ENCODE measurements around the gene NPLOC4. TPM values are rescaled to one million over a fixed set of nuclear protein-coding genes. Genes with fewer than 3 reads are reported as not detected.

NPLOC4 gene
- total RNA-seq, 2 experiments from 2014 or later: 75.9 to 87.7 TPM

GRCh38 chr17:81544281-81544974 lies 92.5 kb downstream of the NPLOC4 start:
- ATAC-seq: no peak
- H3K9me3 Mint-ChIP-seq: no peaks in the 10 kb centered on the region
- H3K4me1 Mint-ChIP-seq (ENCODE audit: low read depth): peaks cover 3% of the 10 kb centered on the region
- TF ChIP-seq, protein P1, sequence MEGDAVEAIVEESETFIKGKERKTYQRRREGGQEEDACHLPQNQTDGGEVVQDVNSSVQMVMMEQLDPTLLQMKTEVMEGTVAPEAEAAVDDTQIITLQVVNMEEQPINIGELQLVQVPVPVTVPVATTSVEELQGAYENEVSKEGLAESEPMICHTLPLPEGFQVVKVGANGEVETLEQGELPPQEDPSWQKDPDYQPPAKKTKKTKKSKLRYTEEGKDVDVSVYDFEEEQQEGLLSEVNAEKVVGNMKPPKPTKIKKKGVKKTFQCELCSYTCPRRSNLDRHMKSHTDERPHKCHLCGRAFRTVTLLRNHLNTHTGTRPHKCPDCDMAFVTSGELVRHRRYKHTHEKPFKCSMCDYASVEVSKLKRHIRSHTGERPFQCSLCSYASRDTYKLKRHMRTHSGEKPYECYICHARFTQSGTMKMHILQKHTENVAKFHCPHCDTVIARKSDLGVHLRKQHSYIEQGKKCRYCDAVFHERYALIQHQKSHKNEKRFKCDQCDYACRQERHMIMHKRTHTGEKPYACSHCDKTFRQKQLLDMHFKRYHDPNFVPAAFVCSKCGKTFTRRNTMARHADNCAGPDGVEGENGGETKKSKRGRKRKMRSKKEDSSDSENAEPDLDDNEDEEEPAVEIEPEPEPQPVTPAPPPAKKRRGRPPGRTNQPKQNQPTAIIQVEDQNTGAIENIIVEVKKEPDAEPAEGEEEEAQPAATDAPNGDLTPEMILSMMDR (IDR thresholded peaks at IDR 0.05): no peak
- ChIA-PET POLR2A (interaction anchor here (1.3 kb wide), 1 partner anchor 36 kb away, joined by 3 read pairs; no protein-coding TSS in a partner anchor), CTCF (interaction anchor here (1.0 kb wide), 1 partner anchor 36 kb away, joined by 3 read pairs; no protein-coding TSS in a partner anchor)
- peaks cover 10% of the 10 kb centered on the region for H3K36me3 Mint-ChIP-seq (ENCODE audit: low read depth)
- no peaks in the 10 kb centered on the region for H3K27me3 Mint-ChIP-seq
- DNase-seq: no peak
- H3K27ac Mint-ChIP-seq: no peak overlapping the region
- intact Hi-C loops (cut with micrococcal nuclease): no loop called here
- no peak overlapping the region for H3K4me3 Mint-ChIP-seq

DNA sequence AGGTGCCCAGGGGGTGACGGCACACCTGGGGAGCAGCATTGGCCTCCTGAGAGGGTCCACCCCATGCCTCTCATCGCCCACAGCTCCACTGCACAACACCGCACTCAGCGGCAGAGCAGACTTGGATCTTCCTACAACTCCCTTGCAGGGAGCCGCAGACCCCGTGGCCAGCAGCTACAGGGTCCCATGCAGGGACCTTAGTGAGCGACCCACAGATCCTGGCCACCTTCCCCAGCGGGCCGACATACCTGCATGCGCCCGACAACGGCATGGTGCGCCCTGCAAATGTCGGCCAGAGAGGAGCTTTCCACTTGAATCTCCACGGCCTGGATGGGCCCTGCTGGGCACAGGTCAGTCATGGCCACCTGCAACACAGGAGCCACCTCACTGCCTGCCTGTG lies 93.2 kb downstream of the NPLOC4 start:
- ATAC-seq (no peak), DNase-seq (no peak)
- intact Hi-C loops (cut with micrococcal nuclease): no loop called here
- ChIA-PET CTCF (interaction anchor here (1.0 kb wide), 1 partner anchor 35 kb away, joined by 3 read pairs; no protein-coding TSS in a partner anchor), POLR2A (interaction anchor here (0.9 to 1.6 kb wide), 5 partner anchors 8 to 163 kb away, joined by 3 to 9 read pairs (median 3); partner anchors contain the start of gene FAAP100)
- Mint-ChIP-seq H3K27ac (no peak overlapping the region), H3K4me1 (ENCODE audit: low read depth) (no peaks in the 10 kb centered on the region), H3K4me3 (no peak overlapping the region), H3K9me3 (no peaks in the 10 kb centered on the region), H3K27me3 (no peaks in the 10 kb centered on the region), H3K36me3 (ENCODE audit: low read depth) (peaks cover 9% of the 10 kb centered on the region)
- TF ChIP-seq, protein P1 (IDR thresholded peaks at IDR 0.05): no peak

DNA sequence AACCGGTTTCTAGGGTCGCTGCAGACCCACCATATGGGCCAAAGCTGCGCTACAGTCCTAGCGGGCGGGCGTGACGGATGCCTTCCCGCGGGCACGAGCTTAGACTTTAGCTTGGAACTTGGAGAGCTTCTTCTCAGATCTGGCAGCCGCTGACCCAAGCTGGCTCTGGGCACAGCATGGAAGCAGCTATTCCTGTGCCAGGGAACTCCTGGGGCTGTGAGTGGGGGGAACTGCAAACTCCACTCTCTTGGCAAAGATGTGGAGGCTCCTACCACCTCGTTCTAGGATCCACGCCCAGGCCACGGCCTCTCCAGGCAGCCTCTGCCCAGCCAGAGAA lies 93.6 kb downstream of the NPLOC4 start:
- intact Hi-C loops (cut with micrococcal nuclease): no loop called here
- POLR2A ChIA-PET: interaction anchor here (0.9 to 1.6 kb wide), 5 partner anchors 9 to 163 kb away, joined by 3 to 9 read pairs (median 3); partner anchors contain the start of gene FAAP100
- Mint-ChIP-seq H3K27me3 (no peaks in the 10 kb centered on the region), H3K36me3 (ENCODE audit: low read depth) (peaks cover 9% of the 10 kb centered on the region), H3K4me3 (no peak overlapping the region), H3K4me1 (ENCODE audit: low read depth) (no peaks in the 10 kb centered on the region), H3K9me3 (no peaks in the 10 kb centered on the region), H3K27ac (no peak overlapping the region)
- ATAC-seq: no peak
- no peak for DNase-seq
- TF ChIP-seq, protein P1 (IDR thresholded peaks at IDR 0.05): no peak
- CTCF ChIA-PET: interaction anchor here (1.0 kb wide), 1 partner anchor 34 kb away, joined by 3 read pairs; no protein-coding TSS in a partner anchor

DNA sequence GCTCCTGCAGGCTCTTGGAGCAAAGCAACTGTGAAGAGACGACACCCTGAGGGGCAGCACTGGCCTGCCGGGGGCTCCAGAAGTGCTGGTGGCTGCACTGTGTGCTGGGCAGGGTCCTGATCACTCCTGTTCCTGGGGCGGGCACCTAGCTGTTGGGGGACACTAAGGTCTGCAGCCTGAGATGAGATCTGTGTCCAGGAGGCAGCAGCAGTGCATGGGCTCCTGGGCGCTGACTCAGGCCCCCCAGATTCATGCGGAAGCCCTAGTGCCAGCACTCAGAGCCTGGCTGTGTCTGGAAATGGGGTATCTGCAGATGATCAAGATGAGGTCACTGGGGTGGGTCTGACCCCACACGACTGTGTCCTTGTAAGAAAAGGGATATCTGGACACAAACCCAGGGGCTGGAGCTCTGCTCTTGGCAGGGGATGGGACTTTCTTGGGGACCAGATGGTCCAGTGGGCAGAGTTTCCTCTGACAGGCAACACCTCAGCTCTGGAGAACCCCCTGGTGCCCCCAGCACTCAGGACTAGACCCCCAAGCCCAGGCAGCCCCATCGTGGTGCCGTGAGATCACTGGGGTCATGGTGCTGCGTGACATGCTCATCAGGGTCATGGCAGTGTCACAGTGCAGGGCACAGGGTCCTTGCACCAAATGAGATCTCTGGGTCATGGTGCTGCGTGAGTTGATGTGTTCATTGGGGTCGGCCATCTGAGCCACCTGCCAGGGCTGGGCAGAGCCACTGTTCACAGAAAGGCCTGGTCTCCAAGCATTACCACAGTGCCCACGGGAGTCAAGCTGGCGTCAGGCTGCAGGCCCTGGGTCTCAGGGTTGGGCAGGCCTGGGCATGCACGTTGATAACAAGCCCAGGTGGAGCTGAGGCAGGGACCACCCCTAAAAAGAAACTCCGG lies 94.2 kb downstream of the NPLOC4 start:
- ChIA-PET POLR2A (interaction anchor here (0.9 to 1.6 kb wide), 5 partner anchors 9 to 162 kb away, joined by 3 to 9 read pairs (median 3); partner anchors contain the start of gene FAAP100), CTCF (interaction anchor here (1.1 kb wide), 1 partner anchor 58 kb away, joined by 3 read pairs; no protein-coding TSS in a partner anchor)
- no peak for ATAC-seq
- TF ChIP-seq, protein P1 (IDR thresholded peaks at IDR 0.05): no peak
- intact Hi-C loops (cut with micrococcal nuclease): no loop called here
- Mint-ChIP-seq H3K36me3 (ENCODE audit: low read depth) (peaks cover 7% of the 10 kb centered on the region), H3K4me3 (no peak overlapping the region), H3K27me3 (peaks cover 4% of the 10 kb centered on the region), H3K9me3 (no peaks in the 10 kb centered on the region), H3K4me1 (ENCODE audit: low read depth) (no peaks in the 10 kb centered on the region), H3K27ac (no peak overlapping the region)
- DNase-seq: no peak

Data from activated CD8-positive, alpha-beta T cell treated with anti-CD3 and anti-CD28 coated beads for 36 hours (primary cell).